Neural progenitor cell (in vitro differentiated cells): ENCODE measurements around the gene LPIN2. TPM values are rescaled to one million over a fixed set of nuclear protein-coding genes. Genes with fewer than 3 reads are reported as not detected.

Source experiments
- DNase-seq: peaks from one replicate; pipeline ENCODE4 v3.0.0-alpha.2; 2016; ENCODE audit warnings: low spot score
- H2AFZ ChIP-seq: fragments of 200-600 bp; sonication (generic); replicated peaks from 2 replicates; pipeline ENCODE4 v1.6.1; 2016; ENCODE audit warnings: antibody characterized with exemption
- H3F3A ChIP-seq: fragments of 200-600 bp; sonication (generic); 2 replicates; pipeline ENCODE4 v1.6.1; 2016; ENCODE audit warnings: antibody characterized with exemption, low read depth
- H3K27ac ChIP-seq: fragments of 200-600 bp; sonication (generic); 2 replicates; pipeline ENCODE4 v1.5.1; 2016; ENCODE audit warnings: mild to moderate bottlenecking
- H3K27me3 ChIP-seq: fragments of 200-600 bp; sonication (generic); 2 replicates; pipeline ENCODE4 v1.6.1; 2016; ENCODE audit warnings: mild to moderate bottlenecking, moderate library complexity
- H3K36me3 ChIP-seq: fragments of 200-600 bp; sonication (generic); 2 replicates; pipeline ENCODE4 v1.5.1; 2016
- H3K4me1 ChIP-seq: fragments of 200-600 bp; sonication (generic); 2 replicates; pipeline ENCODE4 v1.6.1; 2016; ENCODE audit warnings: mixed run types
- H3K4me2 ChIP-seq: fragments of 200-600 bp; sonication (generic); 2 replicates; pipeline ENCODE4 v1.6.1; 2016
- H3K4me3 ChIP-seq: fragments of 200-600 bp; sonication (generic); 2 replicates; pipeline ENCODE4 v1.5.1; 2016
- H3K79me2 ChIP-seq: fragments of 200-600 bp; sonication (generic); 2 replicates; pipeline ENCODE4 v1.6.1; 2016; ENCODE audit warnings: low read depth
- H3K9ac ChIP-seq: fragments of 200-600 bp; sonication (generic); 2 replicates; pipeline ENCODE4 v1.6.1; 2016
- H3K9me3 ChIP-seq: fragments of 200-600 bp; sonication (generic); 2 replicates; pipeline ENCODE4 v1.5.1; 2016; ENCODE audit warnings: low read depth
- H4K20me1 ChIP-seq: fragments of 200-600 bp; sonication (generic); 2 replicates; pipeline ENCODE4 v1.6.1; 2016; ENCODE audit warnings: low read depth
- H3K27ac Mint-ChIP-seq: 3 replicates; pipeline ENCODE4 v1.8.0; 2021; ENCODE audit warnings: mixed read lengths
- H3K27me3 Mint-ChIP-seq: 2 replicates; pipeline ENCODE4 v1.8.0; 2022; ENCODE audit warnings: low read depth, mild to moderate bottlenecking, inconsistent platforms, moderate library complexity, mixed read lengths; ENCODE audit not compliant: insufficient read depth
- H3K36me3 Mint-ChIP-seq: 3 replicates; pipeline ENCODE4 v1.8.0; 2021; ENCODE audit warnings: mixed read lengths
- H3K4me1 Mint-ChIP-seq: 3 replicates; pipeline ENCODE4 v1.8.0; 2021; ENCODE audit warnings: mixed read lengths
- H3K4me3 Mint-ChIP-seq: 3 replicates; pipeline ENCODE4 v1.8.0; 2021; ENCODE audit warnings: mild to moderate bottlenecking, moderate library complexity, mixed read lengths
- H3K9me3 Mint-ChIP-seq: 3 replicates; pipeline ENCODE4 v1.8.0; 2020; ENCODE audit warnings: mixed read lengths
- EZH2 ChIP-seq: fragments of 200-600 bp; sonication (generic); IDR thresholded peaks from 2 replicates; pipeline ENCODE4 v1.6.1; 2017; ENCODE audit warnings: antibody characterized with exemption, mild to moderate bottlenecking, moderate library complexity
- EZH2phosphoT487 ChIP-seq: fragments of 200-600 bp; sonication (generic); IDR thresholded peaks from 2 replicates; pipeline ENCODE4 v1.6.1; 2017; ENCODE audit warnings: antibody characterized with exemption
- total RNA-seq: library from RNA; depleted of rRNA; stranded (reverse); fragments of >200 nt; gene quantifications from 2 replicates; pipeline ENCODE4 v1.2.3, GENCODE V29; 2015; ENCODE audit warnings: low replicate concordance
- TF ChIP-seq, protein P1 (sequence below): fragments of 200-600 bp; sonication (generic); IDR thresholded peaks from 2 replicates; pipeline ENCODE4 v1.5.1; 2017; ENCODE audit warnings: antibody characterized with exemption, mild to moderate bottlenecking

The LPIN2 gene
- total RNA-seq, 1 donor from 2014 or later: 32.1 TPM

DNA sequence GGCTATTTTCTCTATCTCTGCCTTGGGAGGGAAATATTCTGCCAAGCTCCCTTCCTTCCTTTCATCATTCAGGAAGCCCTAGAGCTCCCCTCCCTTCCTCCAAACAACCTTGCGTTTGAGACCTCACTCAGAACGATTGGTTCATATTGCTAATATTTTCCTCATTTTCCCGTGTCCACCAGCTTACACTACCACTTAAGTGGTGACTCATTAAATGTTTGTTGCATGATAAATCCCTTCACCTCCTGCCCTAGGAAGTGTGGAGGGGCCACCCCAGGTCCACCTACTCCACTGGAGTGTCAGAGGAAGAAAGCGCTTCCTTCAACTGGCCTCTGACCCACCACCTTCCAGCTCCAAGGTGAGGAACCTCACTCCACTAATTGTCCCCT lies 2.3 kb upstream of the LPIN2 start:
- DNase-seq: no peak
- H3K79me2 ChIP-seq: peaks cover 22% of the 10 kb centered on the region
- peaks cover 16% of the 10 kb centered on the region for H3K4me1 ChIP-seq
- no peaks in the 10 kb centered on the region for H4K20me1 ChIP-seq
- Mint-ChIP-seq H3K4me3 (peak overlapping the region; percentile 37), H3K4me1 (peaks cover 41% of the 10 kb centered on the region), H3K27me3 (peaks cover 5% of the 10 kb centered on the region), H3K9me3 (no peaks in the 10 kb centered on the region), H3K36me3 (peaks cover 9% of the 10 kb centered on the region), H3K27ac (no peak overlapping the region)
- no peak overlapping the region for H2AFZ ChIP-seq
- TF ChIP-seq EZH2phosphoT487 (no peak), EZH2 (no peak)
- TF ChIP-seq, protein P1, sequence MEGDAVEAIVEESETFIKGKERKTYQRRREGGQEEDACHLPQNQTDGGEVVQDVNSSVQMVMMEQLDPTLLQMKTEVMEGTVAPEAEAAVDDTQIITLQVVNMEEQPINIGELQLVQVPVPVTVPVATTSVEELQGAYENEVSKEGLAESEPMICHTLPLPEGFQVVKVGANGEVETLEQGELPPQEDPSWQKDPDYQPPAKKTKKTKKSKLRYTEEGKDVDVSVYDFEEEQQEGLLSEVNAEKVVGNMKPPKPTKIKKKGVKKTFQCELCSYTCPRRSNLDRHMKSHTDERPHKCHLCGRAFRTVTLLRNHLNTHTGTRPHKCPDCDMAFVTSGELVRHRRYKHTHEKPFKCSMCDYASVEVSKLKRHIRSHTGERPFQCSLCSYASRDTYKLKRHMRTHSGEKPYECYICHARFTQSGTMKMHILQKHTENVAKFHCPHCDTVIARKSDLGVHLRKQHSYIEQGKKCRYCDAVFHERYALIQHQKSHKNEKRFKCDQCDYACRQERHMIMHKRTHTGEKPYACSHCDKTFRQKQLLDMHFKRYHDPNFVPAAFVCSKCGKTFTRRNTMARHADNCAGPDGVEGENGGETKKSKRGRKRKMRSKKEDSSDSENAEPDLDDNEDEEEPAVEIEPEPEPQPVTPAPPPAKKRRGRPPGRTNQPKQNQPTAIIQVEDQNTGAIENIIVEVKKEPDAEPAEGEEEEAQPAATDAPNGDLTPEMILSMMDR: no peak
- no peak overlapping the region for H3K4me2 ChIP-seq
- H3K9me3 ChIP-seq: no peaks in the 10 kb centered on the region
- H3K27ac ChIP-seq: no peak overlapping the region
- no peaks in the 10 kb centered on the region for H3K27me3 ChIP-seq
- peaks cover under 1% of the 10 kb centered on the region for H3K36me3 ChIP-seq
- no peak overlapping the region for H3K9ac ChIP-seq
- peaks cover 25% of the 10 kb centered on the region for H3F3A ChIP-seq
- H3K4me3 ChIP-seq: no peak overlapping the region

DNA sequence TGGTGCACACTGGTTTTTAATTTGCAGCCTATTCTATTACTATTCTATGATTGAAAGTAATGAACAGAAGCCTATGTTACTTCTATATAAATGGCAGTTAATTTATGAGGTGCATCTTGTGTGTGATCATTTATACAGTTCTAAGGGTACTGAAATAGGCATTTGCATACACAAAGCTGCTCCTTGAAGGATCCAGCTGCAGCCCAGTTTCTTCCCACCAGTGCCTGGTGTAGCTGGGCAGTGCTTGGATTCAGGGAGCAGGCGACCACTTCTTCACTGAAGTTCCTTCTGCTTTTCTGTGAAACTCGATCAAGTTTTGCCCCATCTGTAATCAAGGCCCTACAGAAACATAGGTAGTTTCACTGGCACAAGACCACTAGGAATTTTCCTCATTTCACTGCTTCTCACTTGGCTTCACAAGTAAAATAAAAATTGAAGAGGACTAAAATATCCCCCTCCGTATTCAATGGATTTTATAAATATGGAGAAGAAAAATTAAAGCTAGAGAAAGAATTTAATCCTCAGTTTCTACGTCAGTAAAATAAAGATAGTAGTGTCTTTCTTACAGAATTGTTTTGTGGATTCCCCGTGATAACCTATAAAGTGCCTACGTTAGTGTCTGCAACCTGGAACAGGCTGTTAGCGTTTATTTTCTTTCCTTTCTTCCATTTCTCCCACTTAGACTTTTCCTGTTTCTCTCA lies 1.7 kb upstream of the LPIN2 start:
- H3K36me3 ChIP-seq: peaks cover 6% of the 10 kb centered on the region
- H3K79me2 ChIP-seq: peaks cover 27% of the 10 kb centered on the region
- Mint-ChIP-seq H3K9me3 (no peaks in the 10 kb centered on the region), H3K4me3 (peak overlapping the region; percentile 37), H3K27me3 (peaks cover 5% of the 10 kb centered on the region), H3K27ac (peak overlapping the region; percentile 54), H3K4me1 (peaks cover 43% of the 10 kb centered on the region), H3K36me3 (peaks cover 15% of the 10 kb centered on the region)
- no peaks in the 10 kb centered on the region for H4K20me1 ChIP-seq
- H3K4me3 ChIP-seq: no peak overlapping the region
- H3K4me1 ChIP-seq: peaks cover 16% of the 10 kb centered on the region
- no peak overlapping the region for H3K9ac ChIP-seq
- no peak for TF ChIP-seq EZH2phosphoT487
- TF ChIP-seq EZH2: no peak
- TF ChIP-seq, protein P1: no peak
- no peak for DNase-seq
- no peaks in the 10 kb centered on the region for H3K27me3 ChIP-seq
- H3K27ac ChIP-seq: no peak overlapping the region
- H3F3A ChIP-seq: peaks cover 25% of the 10 kb centered on the region
- no peak overlapping the region for H2AFZ ChIP-seq
- no peaks in the 10 kb centered on the region for H3K9me3 ChIP-seq
- no peak overlapping the region for H3K4me2 ChIP-seq

DNA sequence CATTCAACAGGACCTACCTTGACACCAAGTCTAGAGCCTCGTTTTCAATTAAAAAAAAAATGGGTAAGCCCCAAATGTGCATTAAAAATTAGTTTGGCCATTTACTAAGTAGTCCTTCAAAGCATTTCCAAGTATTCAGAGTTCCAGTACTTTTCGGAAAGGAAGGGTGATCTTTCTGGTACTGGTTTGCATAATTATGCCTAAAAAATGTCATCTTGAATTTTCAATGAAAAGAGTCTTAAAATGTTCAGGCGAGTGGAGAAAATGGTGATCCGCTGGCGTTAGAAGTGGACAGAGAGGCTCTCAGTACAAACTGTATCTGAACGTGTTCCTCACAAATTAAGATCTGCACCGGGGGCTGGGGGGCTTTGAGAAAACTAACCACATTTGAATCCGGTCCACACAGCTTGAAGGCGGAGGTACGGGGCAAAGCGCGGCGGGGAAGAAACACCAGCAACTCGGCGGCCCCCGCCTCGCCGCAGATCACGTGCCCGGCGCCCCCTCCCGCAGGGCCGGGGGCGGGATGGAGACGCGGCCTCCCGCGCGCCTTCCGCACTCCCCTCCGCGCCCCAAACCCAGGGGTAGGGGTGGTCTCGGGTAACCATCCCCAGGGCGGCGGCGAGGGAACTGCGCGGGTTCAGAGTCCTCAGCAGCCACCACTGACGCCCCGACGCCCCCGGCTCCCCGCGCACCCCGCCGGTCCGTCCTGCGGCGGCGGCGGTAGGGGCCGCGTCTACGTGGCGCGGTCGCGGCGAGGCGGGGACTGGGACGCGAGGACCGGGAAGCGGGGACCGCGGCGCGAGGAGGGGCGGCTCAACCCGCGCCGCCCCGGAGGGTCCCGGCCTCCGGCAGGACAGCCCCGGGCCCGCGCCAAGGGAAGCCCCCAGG lies 564 bp downstream of the LPIN2 start:
- Histone ChIP-seq H3K4me2 (peak overlapping the region; percentile 87), H3K36me3 (peaks cover 12% of the 10 kb centered on the region), H3K27ac (peak overlapping the region; percentile 97), H3F3A (peaks cover 25% of the 10 kb centered on the region), H3K4me3 (peak overlapping the region; percentile 68), H3K79me2 (peaks cover 50% of the 10 kb centered on the region), H2AFZ (peak overlapping the region; percentile 82), H3K9me3 (no peaks in the 10 kb centered on the region), H3K4me1 (peaks cover 16% of the 10 kb centered on the region), H4K20me1 (no peaks in the 10 kb centered on the region), H3K27me3 (no peaks in the 10 kb centered on the region), H3K9ac (peak overlapping the region; percentile 63)
- H3K4me1 Mint-ChIP-seq: peaks cover 41% of the 10 kb centered on the region
- TF ChIP-seq, protein P1: no peak
- no peak for TF ChIP-seq EZH2phosphoT487
- TF ChIP-seq EZH2: no peak
- peak overlapping the region; percentile 94 for H3K4me3 Mint-ChIP-seq
- peaks cover 4% of the 10 kb centered on the region for H3K9me3 Mint-ChIP-seq
- H3K27ac Mint-ChIP-seq: peak overlapping the region; percentile 90
- no peak for DNase-seq
- H3K27me3 Mint-ChIP-seq: peaks cover 5% of the 10 kb centered on the region
- H3K36me3 Mint-ChIP-seq: peaks cover 25% of the 10 kb centered on the region
